H1 (cell line): ENCODE results near the gene SBNO1. TPM values are rescaled to one million over a fixed set of nuclear protein-coding genes. Genes with fewer than 3 reads are reported as not detected.

Experiments
- BACH1 ChIP-seq: IDR thresholded peaks from 2 replicates; pipeline ENCODE4 v1.6.1; 2012; ENCODE audit warnings: low read length, improper control_type of control experiment
- EP300 ChIP-seq, 2 experiments: IDR thresholded peaks; 1 replicate in 1 of 2; 2 replicates in 1 of 2; pipeline ENCODE4 v1.6.1; 2011 to 2012; ENCODE audit warnings: low read depth in 2 of 2, low read length in 2 of 2, mild to moderate bottlenecking in 2 of 2, borderline replicate concordance in 1 of 2, inconsistent platforms in 1 of 2, moderate library complexity in 1 of 2
- MAFK ChIP-seq: IDR thresholded peaks from 2 replicates; pipeline ENCODE4 v1.6.1; 2012; ENCODE audit warnings: low read depth, mild to moderate bottlenecking, improper control_type of control experiment, low read length
- POLR2AphosphoS5 ChIP-seq: IDR thresholded peaks from 2 replicates; pipeline ENCODE4 v1.6.1; 2011; ENCODE audit warnings: low read depth, low read length
- RNF2 ChIP-seq: fragments of 200-900, 300-1000 bp; sonication (generic); IDR thresholded peaks from 2 replicates; pipeline ENCODE4 v1.7.1; 2016; ENCODE audit warnings: borderline replicate concordance, low read depth, mild to moderate bottlenecking, antibody characterized with exemption, low read length; ENCODE audit not compliant: poor library complexity, severe bottlenecking; ENCODE audit errors: missing control alignments
- SAP30 ChIP-seq: fragments of 300-600 bp; sonication (generic); IDR thresholded peaks from 2 replicates; pipeline ENCODE4 v1.7.1; 2012; ENCODE audit warnings: low read length, moderate library complexity, mild to moderate bottlenecking, inconsistent platforms; ENCODE audit not compliant: insufficient read depth, insufficient replicate concordance
- SP2 ChIP-seq: IDR thresholded peaks from 2 replicates; pipeline ENCODE4 v1.6.1; 2012; ENCODE audit warnings: mild to moderate bottlenecking, low read length, inconsistent platforms
- polyA plus RNA-seq, 7 experiments: library from polyadenylated mRNA; depleted of rRNA in 3 of 7; stranded (reverse) in 5 of 7; unstranded in 2 of 7; fragments of >200 nt in 5 of 7; fragments of 200-250 nt in 2 of 7; gene quantifications; 1 replicate in 5 of 7; 2 replicates in 1 of 7; 4 replicates in 1 of 7; pipeline versions ENCODE4 v1.2.1 to v1.2.3, GENCODE V29; 2011 to 2013; ENCODE audit warnings: missing spikeins in 2 of 7, mixed read lengths in 2 of 7
- total RNA-seq: library from RNA; stranded (reverse); fragmentation: NEBNext Ultra II Directional; extraction: Animal tissue kit (Norgen Biotek cat#: 25700); gene quantifications from 2 replicates; pipeline ENCODE4 v1.2.1, GENCODE V29; 2021

SBNO1 gene
- total and polyA plus RNA-seq, 2 of the 8 experiments (the other 6 are each of a cell fraction or from before 2014, with no cell fraction given), result 6.7 to 57.7 TPM

DNA sequence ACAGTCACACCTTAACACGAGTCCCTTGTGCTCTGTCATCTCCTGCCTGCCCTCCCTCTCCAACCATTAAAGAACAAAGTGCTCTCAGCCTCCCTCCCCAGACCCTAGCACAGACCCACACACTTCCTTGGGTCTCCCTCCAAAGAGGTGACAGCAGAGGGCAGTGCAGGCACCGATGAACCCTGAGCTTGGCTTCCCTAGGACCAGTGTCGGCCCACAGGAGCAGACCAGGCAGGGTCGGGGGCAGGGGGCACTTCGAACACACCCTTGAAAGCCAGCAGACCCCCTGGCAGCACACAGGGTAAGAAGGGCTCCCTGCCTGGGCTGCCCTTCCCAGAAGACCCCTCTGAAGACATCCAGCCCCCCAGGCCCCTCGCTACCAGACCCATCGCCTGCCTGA lies 100.0 kb downstream of the SBNO1 start (continued):
- TF ChIP-seq MAFK (no peak), POLR2AphosphoS5 (no peak), RNF2 (no peak), SAP30 (no peak), BACH1 (no peak), EP300 (IDR thresholded peaks at IDR 0.05; ENCODE audit: borderline replicate concordance in 1 of 2, low read depth in 2 of 2, low read length in 2 of 2) (no peak), SP2 (no peak)
